Amygdala (tissue), 56 donors: Measurements from ENCODE around the gene GOLPH3.
A peak's percentile ranks its signal among the peaks of the same experiment; 100 is the strongest.

ENCODE experiments used
- DNase-seq, 56 donors: peaks; one replicate each; lab custom pipeline; 2025; lab: John Stamatoyannopoulos, UW

GOLPH3 gene

GRCh38 chr5:32172186-32172911 is 1.8 kb downstream of the GOLPH3 start:
- peak in 5 of 56 donors; percentile 2 to 21 (median 5) for DNase-seq

- DNase-seq = no peak
Observed at GRCh38 chr5:32170303-32171151, 3.6 kb downstream of the GOLPH3 start.

GRCh38 chr5:32168460-32169033 is 5.6 kb downstream of the GOLPH3 start:
- DNase-seq = no peak

GRCh38 chr5:32165597-32165996 is 8.5 kb downstream of the GOLPH3 start:
- DNase-seq = no peak

DNA sequence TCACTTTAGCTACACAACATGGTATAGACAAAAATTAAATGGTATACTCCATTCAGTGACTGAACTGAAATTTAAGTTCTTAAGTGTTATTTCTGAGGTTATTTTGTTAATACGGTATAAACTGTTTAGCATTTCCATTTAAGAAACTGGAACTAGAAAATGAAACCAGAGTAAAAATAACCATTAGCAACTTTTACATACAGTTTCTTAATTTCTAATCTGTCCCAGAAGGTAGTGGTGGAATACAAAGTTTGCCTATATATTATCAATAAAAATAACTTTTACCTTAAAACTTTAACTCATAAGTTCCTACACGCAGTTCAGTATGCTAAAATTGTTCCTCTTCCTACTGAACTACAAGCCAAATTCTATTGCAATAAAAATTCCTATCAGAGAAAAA is 10.3 kb downstream of the GOLPH3 start:
- no peak for DNase-seq

GRCh38 chr5:32163053-32163452 is 11.1 kb downstream of the GOLPH3 start:
- no peak for DNase-seq

- no peak for DNase-seq
Observed at GRCh38 chr5:32160228-32160627, 13.9 kb downstream of the GOLPH3 start.

DNA sequence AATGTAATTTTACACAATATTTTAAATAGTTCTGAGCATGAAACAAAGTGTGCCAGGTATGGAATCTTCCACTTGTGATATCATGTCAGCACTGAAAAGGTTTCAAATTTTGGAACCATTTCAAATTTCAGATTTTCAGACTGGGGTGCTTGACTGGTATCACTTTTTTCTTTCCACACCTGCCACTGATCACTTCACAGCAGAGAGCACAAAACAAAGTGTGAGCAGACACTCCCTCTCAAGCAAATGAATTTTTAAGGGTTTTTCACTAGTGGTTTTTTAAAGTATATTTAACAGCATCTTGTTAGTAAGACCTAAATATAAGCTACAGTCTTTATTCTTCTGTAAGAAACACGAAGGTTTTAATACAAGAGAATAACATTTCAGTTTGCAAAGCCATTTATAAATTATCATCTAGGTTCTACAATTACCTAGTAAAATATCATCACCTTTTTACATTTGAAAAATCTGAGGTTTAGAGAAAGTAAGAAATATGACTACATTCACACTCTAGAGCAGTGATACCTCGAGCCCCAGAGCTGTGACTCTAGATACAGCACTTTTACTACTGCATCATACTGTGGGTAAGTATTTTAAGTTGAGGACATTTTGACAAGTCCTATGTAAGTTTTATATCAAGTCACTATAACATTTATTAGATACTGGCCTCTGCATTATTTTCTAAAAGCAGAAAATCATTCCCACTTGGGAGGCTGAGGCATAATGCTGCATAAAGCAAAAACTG is 14.6 kb downstream of the GOLPH3 start:
- DNase-seq = no peak

- DNase-seq = no peak
Observed at GRCh38 chr5:32158679-32158975, 15.5 kb downstream of the GOLPH3 start.

GRCh38 chr5:32157078-32157477 is 17.0 kb downstream of the GOLPH3 start:
- no peak for DNase-seq

DNA sequence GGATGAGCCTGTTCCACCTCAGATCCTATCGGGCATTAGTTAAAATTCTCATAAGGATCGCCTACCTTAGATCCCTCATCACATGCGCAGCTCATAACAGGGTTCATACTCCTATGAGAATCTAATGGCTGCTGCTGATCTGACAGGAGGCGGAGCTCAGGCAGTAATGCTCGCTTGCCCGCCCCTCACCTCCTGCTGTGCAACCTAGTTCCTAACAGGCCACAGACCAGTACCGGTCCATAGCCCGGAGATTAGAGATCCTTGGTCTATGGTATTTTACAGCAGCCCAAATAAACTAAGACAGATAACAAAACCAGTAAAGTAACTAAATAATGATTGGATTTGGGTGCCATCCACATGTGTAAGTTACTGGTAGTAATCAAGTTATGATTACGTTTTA is 17.5 kb downstream of the GOLPH3 start:
- no peak for DNase-seq

DNA sequence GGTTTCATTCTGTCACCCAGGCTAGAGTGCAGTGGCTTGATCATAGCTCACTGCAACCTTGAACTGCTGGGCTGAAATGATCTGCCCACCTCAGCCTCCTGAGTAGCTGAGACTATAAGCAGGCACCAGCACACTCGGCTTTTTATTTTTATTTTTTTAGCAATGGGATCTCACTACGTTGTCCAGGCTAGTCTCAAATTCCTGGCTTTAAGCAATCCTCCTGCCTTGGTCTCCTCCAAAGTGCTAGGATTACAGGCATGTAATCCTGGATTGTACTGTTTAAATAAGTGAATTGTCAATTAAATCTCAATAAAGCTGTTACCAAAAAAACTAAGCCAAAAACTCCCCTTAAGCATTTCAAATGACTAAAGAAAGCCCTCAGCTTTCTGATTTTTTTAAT is 18.9 kb downstream of the GOLPH3 start:
- DNase-seq = no peak

- DNase-seq = no peak
Observed at GRCh38 chr5:32153723-32154122, 20.4 kb downstream of the GOLPH3 start.

- DNase-seq = no peak
Observed at GRCh38 chr5:32151198-32151597, 22.9 kb downstream of the GOLPH3 start.

- DNase-seq = no peak
Observed at GRCh38 chr5:32150366-32150765, 23.8 kb downstream of the GOLPH3 start.

DNA sequence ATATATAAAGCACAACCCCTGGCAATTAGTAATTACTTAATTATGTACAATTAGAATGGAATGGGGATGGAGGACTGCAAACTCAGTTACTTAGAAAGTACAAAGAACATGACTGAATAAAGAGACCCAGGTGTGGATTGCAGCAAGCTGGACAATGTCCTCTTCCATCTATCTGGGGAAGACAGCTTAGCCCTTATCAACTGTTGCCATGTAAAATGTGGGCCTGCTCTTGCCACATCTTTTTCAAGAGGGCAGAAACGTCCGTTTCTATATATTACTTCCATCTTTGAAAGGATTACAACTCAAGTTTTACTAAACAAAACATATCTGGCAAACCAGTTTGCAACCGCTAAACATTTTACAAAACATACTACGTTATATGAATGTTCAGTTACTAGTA is 26.2 kb downstream of the GOLPH3 start:
- DNase-seq = no peak

DNA sequence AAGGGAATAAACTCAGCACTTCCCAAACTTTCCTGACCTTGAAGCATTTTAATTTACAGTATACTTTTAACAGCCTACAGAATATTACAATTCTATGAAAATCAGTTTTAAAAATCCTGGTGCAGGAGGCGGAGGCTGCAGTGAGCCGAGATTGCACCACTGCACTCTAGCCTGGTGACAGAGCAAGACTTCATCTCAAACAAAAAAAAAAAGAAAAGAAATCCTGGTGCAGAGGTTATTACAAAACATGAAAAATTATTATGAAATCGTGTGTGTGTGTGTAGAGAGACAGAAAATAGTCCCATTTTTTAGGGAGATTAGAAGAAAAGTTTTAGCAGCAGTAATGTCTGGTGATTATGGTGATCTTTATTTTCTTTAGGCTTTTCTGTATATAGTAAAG is 26.9 kb downstream of the GOLPH3 start:
- DNase-seq = no peak

GRCh38 chr5:32145378-32145777 is 28.7 kb downstream of the GOLPH3 start:
- no peak for DNase-seq

GRCh38 chr5:32144378-32145207 is 29.5 kb downstream of the GOLPH3 start:
- peak in 6 of 56 donors; percentile 1 to 40 (median 7) for DNase-seq
